Panc1 (cell line): ENCODE measurements around the gene CCDC197. TPM values are rescaled to one million over a fixed set of nuclear protein-coding genes. Genes with fewer than 3 reads are reported as not detected.

Experiments used
- ATAC-seq: fragments of 200-7000 bp; cut with Tn5 transposase; 2 replicates; pipeline ENCODE4 v1.9.1; 2020; ENCODE audit warnings: mild to moderate bottlenecking, moderate library complexity
- BruUV-seq: library from RNA; stranded (reverse); fragments of 400-500 nt; replicated peaks from 2 replicates; lab custom pipeline; 2021; lab: Mats Ljungman, UMichigan
- CTCF ChIA-PET: fragments of 300-600 bp; sonication (Branson Sonifier 250); formaldehyde crosslinking; loops from one replicate; lab custom pipeline; 2022; ENCODE audit warnings: antibody characterized with exemption; lab: Charles Lee
- POLR2A ChIA-PET: fragments of 300-600 bp; sonication (Branson Sonifier 250); formaldehyde crosslinking; loops from one replicate; lab custom pipeline; 2022; ENCODE audit warnings: antibody characterized with exemption; lab: Charles Lee
- DNase-seq: peaks from one replicate; pipeline ENCODE4 v3.0.0-alpha.2; 2010; ENCODE audit warnings: low read depth, low spot score
- H3K27ac ChIP-seq: 2 replicates; pipeline ENCODE4 v1.5.1; 2011; ENCODE audit warnings: mild to moderate bottlenecking, low read length, inconsistent platforms
- H3K27me3 ChIP-seq: fragments of 200-500 bp; sonication (Bioruptor generic); 2 replicates; pipeline ENCODE4 v1.6.0; 2014; ENCODE audit warnings: low read length, inconsistent platforms; ENCODE audit not compliant: control insufficient read depth, insufficient read depth
- H3K36me3 ChIP-seq: fragments of 200-500 bp; sonication (Bioruptor generic); 2 replicates; pipeline ENCODE4 v1.5.1; 2014; ENCODE audit warnings: inconsistent platforms, mild to moderate bottlenecking, low read length, moderate library complexity; ENCODE audit not compliant: control insufficient read depth, insufficient read depth
- H3K4me1 ChIP-seq: 2 replicates; pipeline ENCODE4 v1.5.1; 2011; ENCODE audit warnings: inconsistent platforms, mild to moderate bottlenecking, low read length, moderate library complexity; ENCODE audit not compliant: control insufficient read depth, insufficient read depth
- H3K4me3 ChIP-seq, 2 experiments: 2 replicates each; pipeline ENCODE4 v1.5.1; 2011 to 2012; ENCODE audit warnings: low read depth in 2 of 2, low read length in 2 of 2, mild to moderate bottlenecking in 2 of 2, inconsistent platforms in 1 of 2, moderate library complexity in 1 of 2
- H3K9me3 ChIP-seq: fragments of 200-500 bp; sonication (Bioruptor generic); 2 replicates; pipeline ENCODE4 v1.5.1; 2014; ENCODE audit warnings: low read depth, mild to moderate bottlenecking, inconsistent platforms, low read length, moderate library complexity; ENCODE audit not compliant: control insufficient read depth, insufficient read depth
- CTCF ChIP-seq: fragments of 450-650 bp; IDR thresholded peaks from 2 replicates; pipeline ENCODE4 v1.5.1; 2017; ENCODE audit warnings: mild to moderate bottlenecking
- POLR2AphosphoS5 ChIP-seq: IDR thresholded peaks from 2 replicates; pipeline ENCODE4 v1.6.1; 2012; ENCODE audit warnings: mild to moderate bottlenecking, low read depth, low read length, moderate library complexity
- SIN3A ChIP-seq: IDR thresholded peaks from 2 replicates; pipeline ENCODE4 v1.6.1; 2012; ENCODE audit warnings: low read depth, mild to moderate bottlenecking, low read length, moderate library complexity, borderline replicate concordance; ENCODE audit not compliant: insufficient read depth
- TCF7L2 ChIP-seq: IDR thresholded peaks from 2 replicates; pipeline ENCODE4 v1.6.1; 2011; ENCODE audit warnings: mild to moderate bottlenecking, low read depth, low read length, inconsistent platforms
- in situ Hi-C: cut with HindIII; loops from 2 replicates; pipeline ENCODE4 v1.10.0; 2016; ENCODE audit warnings: low sequenced_read_pairs, low pct_unique_long_range_greater_than_20kb
- intact Hi-C: fragments of 100-400 bp; cut with micrococcal nuclease; formaldehyde crosslinking; loops from one replicate; pipeline ENCODE4 v1.10.0; 2022; ENCODE audit not compliant: unreplicated experiment
- total RNA-seq: library from RNA; stranded (reverse); gene quantifications from one replicate; pipeline ENCODE4 v1.2.1, GENCODE V29; 2021; ENCODE audit not compliant: unreplicated experiment
- TF ChIP-seq, protein P1 (sequence below), 2 experiments: IDR thresholded peaks; 2 replicates each; pipeline ENCODE4 v1.6.1; 2011 to 2012; ENCODE audit warnings: low read depth in 2 of 2, control low read depth in 1 of 2, low read length in 1 of 2, mild to moderate bottlenecking in 1 of 2, moderate library complexity in 1 of 2; ENCODE audit not compliant: insufficient read depth in 1 of 2

Gene CCDC197
- total RNA-seq, 1 experiment from 2014 or later = not detected

DNA sequence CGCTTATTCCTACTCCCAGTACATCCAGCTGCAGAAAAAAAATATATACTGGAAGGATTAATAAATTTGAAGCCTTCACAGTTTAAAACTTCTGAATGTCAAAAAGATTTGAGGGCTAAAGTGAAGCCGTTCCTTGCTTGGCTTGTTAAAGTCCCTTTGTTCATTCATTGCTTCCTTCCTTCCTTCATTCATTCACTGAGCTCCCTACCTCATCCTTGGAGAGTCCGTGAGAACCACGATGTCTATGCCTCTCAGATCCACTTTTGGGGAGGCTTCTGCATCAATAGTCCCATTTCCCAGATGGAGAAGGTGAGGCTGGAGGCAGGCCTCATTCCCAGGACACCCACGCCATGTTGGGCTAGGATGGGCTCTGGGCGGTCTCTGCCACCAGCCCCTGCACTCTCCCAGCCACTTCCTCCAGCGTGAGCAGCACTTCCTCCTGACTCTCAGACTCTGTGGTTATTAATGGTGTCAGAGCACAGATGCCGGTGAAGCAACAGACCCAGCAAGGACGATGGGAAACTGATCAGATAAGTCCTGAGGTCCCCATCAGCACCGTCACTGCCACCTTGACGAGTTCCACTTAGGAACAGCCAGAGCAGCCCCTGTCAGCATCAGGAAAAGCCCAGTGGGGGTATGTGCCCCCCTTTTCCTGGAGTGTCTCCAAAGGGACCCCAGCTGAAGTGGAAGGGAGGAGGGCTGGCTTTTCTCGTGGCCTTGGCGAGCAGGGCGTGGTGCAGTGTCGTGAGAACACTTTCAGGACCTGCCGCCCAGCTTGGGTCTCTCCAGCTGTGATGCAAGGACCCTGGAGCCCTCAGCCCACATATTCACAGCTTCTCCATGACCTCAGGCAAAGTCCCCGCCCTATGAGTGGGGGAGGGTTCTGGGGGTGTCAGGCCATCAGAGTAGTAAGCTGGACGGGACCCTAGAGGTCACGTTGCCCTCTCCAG lies 41.9 kb upstream of the CCDC197 start:
- no TSS peak for BruUV-seq
- in situ Hi-C loops (no loop called here), intact Hi-C loops (no loop called here)

DNA sequence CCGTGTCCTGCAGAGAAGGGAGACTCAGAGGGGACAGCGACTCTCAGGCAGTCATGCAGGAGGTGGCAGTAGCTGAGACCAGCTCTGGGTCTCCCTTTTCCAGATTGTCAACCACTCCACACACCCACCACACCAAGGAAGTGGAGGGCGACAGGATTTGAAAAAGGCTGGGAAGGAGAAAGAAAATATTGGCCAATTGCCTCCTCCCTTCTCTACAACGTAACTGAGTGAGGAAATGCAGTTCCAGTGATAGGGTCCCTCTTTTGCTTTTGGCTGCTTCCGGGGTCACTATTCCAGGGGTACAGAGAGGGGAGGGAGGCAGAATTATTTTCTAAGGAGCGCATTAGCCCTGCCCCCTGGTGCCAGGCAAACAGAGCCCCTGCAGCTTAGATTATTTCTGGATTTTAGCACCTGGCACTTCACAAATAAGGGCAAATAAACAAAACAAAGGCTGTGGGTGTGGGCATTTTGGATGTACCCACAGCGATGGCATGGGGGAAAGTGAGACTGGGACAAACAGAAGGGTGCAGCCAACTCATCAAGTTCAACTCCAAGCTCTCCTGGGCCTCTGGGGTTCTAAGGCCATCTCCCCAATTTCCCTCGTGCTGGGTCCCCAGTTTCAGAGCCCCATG lies 41.1 kb upstream of the CCDC197 start:
- DNase-seq (no peak), ATAC-seq (no peak)
- no peak overlapping the region for H3K27ac ChIP-seq
- in situ Hi-C loops (no loop called here), intact Hi-C loops (no loop called here)
- no TSS peak for BruUV-seq
- H3K27me3 ChIP-seq = no peaks in the 10 kb centered on the region
- ChIA-PET CTCF (interaction anchor here (0.6 kb wide), 1 partner anchor 478 kb away, joined by 7 read pairs; no protein-coding TSS in a partner anchor), POLR2A (no interaction called here)
- TF ChIP-seq, protein P1, sequence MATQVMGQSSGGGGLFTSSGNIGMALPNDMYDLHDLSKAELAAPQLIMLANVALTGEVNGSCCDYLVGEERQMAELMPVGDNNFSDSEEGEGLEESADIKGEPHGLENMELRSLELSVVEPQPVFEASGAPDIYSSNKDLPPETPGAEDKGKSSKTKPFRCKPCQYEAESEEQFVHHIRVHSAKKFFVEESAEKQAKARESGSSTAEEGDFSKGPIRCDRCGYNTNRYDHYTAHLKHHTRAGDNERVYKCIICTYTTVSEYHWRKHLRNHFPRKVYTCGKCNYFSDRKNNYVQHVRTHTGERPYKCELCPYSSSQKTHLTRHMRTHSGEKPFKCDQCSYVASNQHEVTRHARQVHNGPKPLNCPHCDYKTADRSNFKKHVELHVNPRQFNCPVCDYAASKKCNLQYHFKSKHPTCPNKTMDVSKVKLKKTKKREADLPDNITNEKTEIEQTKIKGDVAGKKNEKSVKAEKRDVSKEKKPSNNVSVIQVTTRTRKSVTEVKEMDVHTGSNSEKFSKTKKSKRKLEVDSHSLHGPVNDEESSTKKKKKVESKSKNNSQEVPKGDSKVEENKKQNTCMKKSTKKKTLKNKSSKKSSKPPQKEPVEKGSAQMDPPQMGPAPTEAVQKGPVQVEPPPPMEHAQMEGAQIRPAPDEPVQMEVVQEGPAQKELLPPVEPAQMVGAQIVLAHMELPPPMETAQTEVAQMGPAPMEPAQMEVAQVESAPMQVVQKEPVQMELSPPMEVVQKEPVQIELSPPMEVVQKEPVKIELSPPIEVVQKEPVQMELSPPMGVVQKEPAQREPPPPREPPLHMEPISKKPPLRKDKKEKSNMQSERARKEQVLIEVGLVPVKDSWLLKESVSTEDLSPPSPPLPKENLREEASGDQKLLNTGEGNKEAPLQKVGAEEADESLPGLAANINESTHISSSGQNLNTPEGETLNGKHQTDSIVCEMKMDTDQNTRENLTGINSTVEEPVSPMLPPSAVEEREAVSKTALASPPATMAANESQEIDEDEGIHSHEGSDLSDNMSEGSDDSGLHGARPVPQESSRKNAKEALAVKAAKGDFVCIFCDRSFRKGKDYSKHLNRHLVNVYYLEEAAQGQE (IDR thresholded peaks at IDR 0.05; ENCODE audit: insufficient read depth in 1 of 2, low read depth in 2 of 2, low read length in 1 of 2) = no peak
- TF ChIP-seq CTCF (no peak), POLR2AphosphoS5 (no peak), TCF7L2 (no peak)
- no peaks in the 10 kb centered on the region for H3K9me3 ChIP-seq
- H3K36me3 ChIP-seq = no peaks in the 10 kb centered on the region
- no peak overlapping the region for H3K4me3 ChIP-seq
- H3K4me1 ChIP-seq = peaks cover 39% of the 10 kb centered on the region

More for the DNA sequence above, 41.9 kb upstream of the CCDC197 start:
- ChIA-PET POLR2A (no interaction called here), CTCF (interaction anchor here (0.7 kb wide), 1 partner anchor 15 kb away, joined by 4 read pairs; no protein-coding TSS in a partner anchor)
- H3K36me3 ChIP-seq = no peaks in the 10 kb centered on the region
- no peaks in the 10 kb centered on the region for H3K27me3 ChIP-seq
- H3K4me3 ChIP-seq = no peak overlapping the region
- H3K4me1 ChIP-seq = peaks cover 35% of the 10 kb centered on the region
- DNase-seq (no peak), ATAC-seq (no peak)
- H3K27ac ChIP-seq = no peak overlapping the region
- no peaks in the 10 kb centered on the region for H3K9me3 ChIP-seq
- TF ChIP-seq, protein P1 (IDR thresholded peaks at IDR 0.05; ENCODE audit: insufficient read depth in 1 of 2, low read depth in 2 of 2, low read length in 1 of 2) = no peak
- TF ChIP-seq SIN3A (no peak), TCF7L2 (no peak), POLR2AphosphoS5 (no peak), CTCF (no peak)
